HepG2 (cell line): ENCODE results near the gene FGFR2. TPM values are rescaled to one million over a fixed set of nuclear protein-coding genes. Genes with fewer than 3 reads are reported as not detected.

Experiments used
- ATAC-seq: fragments of 200-7000 bp; cut with Tn5 transposase; 3 replicates; pipeline ENCODE4 v1.9.1; 2020; ENCODE audit warnings: mild to moderate bottlenecking, moderate library complexity
- BruUV-seq: library from RNA; stranded (reverse); fragments of 400-500 nt; replicated peaks from 2 replicates; lab custom pipeline; 2021; lab: Mats Ljungman, UMichigan
- CTCF ChIA-PET: fragments of 300-600 bp; formaldehyde crosslinking; extraction: SDS; loops from one replicate; lab custom pipeline; 2021; ENCODE audit warnings: low total read pairs, inconsistent platforms, low intra/inter-chr PET ratio; lab: Yijun Ruan, JAX
- POLR2A ChIA-PET: fragments of 350-600 bp; sonication (Branson Sonifier 250); formaldehyde crosslinking; loops from one replicate; lab custom pipeline; 2020; ENCODE audit warnings: antibody characterized with exemption, inconsistent platforms; lab: Yijun Ruan, JAX
- DNase-seq: peaks from one replicate; pipeline ENCODE4 v3.0.0-alpha.2; 2015; ENCODE audit warnings: low spot score
- FAIRE-seq: peaks from 3 replicates; lab custom pipeline; 2011; peaks lifted over from hg19 to GRCh38; lab: Jason Lieb, UNC
- H2AFZ ChIP-seq: one replicate; pipeline ENCODE4 v1.6.1; 2011; ENCODE audit warnings: low read length, inconsistent platforms
- H3K27ac ChIP-seq: fragments of 300-600 bp; 3 replicates; pipeline ENCODE4 v1.8.0; 2011; ENCODE audit warnings: mixed run types, mild to moderate bottlenecking, mixed read lengths, low read length, inconsistent platforms; ENCODE audit not compliant: insufficient read depth; ENCODE audit errors: extremely low read length
- H3K27me3 ChIP-seq, 2 experiments: fragments of 200-600 bp in 1 of 2; 2 replicates in 1 of 2; 3 replicates in 1 of 2; pipeline versions ENCODE4 v1.6.0 to v1.8.0; 2011; ENCODE audit warnings: low read length in 2 of 2, mild to moderate bottlenecking in 2 of 2, moderate library complexity in 2 of 2, inconsistent platforms in 1 of 2; ENCODE audit not compliant: insufficient read depth in 2 of 2, control insufficient read depth in 1 of 2
- H3K36me3 ChIP-seq, 2 experiments: fragments of 200-600 bp in 1 of 2; replicated peaks in 1 of 2; 2 replicates in 1 of 2; 3 replicates in 1 of 2; pipeline versions ENCODE4 v1.5.1 to v1.8.0; 2011; ENCODE audit warnings: low read length in 2 of 2, inconsistent platforms in 1 of 2; ENCODE audit not compliant: insufficient read depth in 2 of 2, control insufficient read depth in 1 of 2
- H3K4me1 ChIP-seq: 2 replicates; pipeline ENCODE4 v1.5.1; 2012; ENCODE audit warnings: low read length, inconsistent platforms; ENCODE audit not compliant: insufficient read depth
- H3K4me2 ChIP-seq: 2 replicates; pipeline ENCODE4 v1.6.0; 2011; ENCODE audit warnings: low read depth, low read length, inconsistent platforms
- H3K4me3 ChIP-seq, 3 experiments: fragments of 200-600 bp in 1 of 3; sonication (generic), shearing (Covaris generic) in 1 of 3; replicated peaks in 1 of 3; 2 replicates each; pipeline ENCODE4 v1.5.1; 2011 to 2016; ENCODE audit warnings: low read length in 3 of 3, inconsistent platforms in 2 of 3, low read depth in 2 of 3, mild to moderate bottlenecking in 2 of 3, control low read depth in 1 of 3, mixed read lengths in 1 of 3; ENCODE audit not compliant: insufficient read depth in 1 of 3
- H3K79me2 ChIP-seq: one replicate; pipeline ENCODE4 v1.6.1; 2011; ENCODE audit warnings: low read length, inconsistent platforms; ENCODE audit not compliant: insufficient read depth
- H3K9ac ChIP-seq: 2 replicates; pipeline ENCODE4 v1.6.0; 2011; ENCODE audit warnings: mild to moderate bottlenecking, low read depth, low read length, inconsistent platforms; ENCODE audit not compliant: insufficient read depth
- H3K9me3 ChIP-seq: 2 replicates; pipeline ENCODE4 v1.5.1; 2012; ENCODE audit warnings: mild to moderate bottlenecking, low read length
- H4K20me1 ChIP-seq: 2 replicates; pipeline ENCODE4 v1.6.0; 2011; ENCODE audit warnings: inconsistent platforms, mild to moderate bottlenecking, low read length, moderate library complexity; ENCODE audit not compliant: insufficient read depth
- ARID2 ChIP-seq: sonication (generic); formaldehyde crosslinking; IDR thresholded peaks from 2 replicates; pipeline ENCODE4 v1.8.1; 2022; ENCODE audit warnings: mild to moderate bottlenecking, missing genetic modification reagents, borderline replicate concordance
- CCAR2 ChIP-seq: fragments of 200-400 bp; formaldehyde crosslinking; optimal IDR thresholded peaks from 2 replicates; pipeline ENCODE3; 2018; ENCODE audit warnings: low read depth, mild to moderate bottlenecking, low read length, moderate library complexity
- ELF1 ChIP-seq: sonication (generic); formaldehyde crosslinking; IDR thresholded peaks from 2 replicates; pipeline ENCODE4 v1.4.0; 2020; ENCODE audit warnings: missing genetic modification reagents
- HOMEZ ChIP-seq: IDR thresholded peaks from 2 replicates; pipeline ENCODE4 v1.6.1; 2016; ENCODE audit warnings: low read depth
- KLF15 ChIP-seq: sonication (generic); formaldehyde crosslinking; IDR thresholded peaks from 2 replicates; pipeline ENCODE4 v1.8.1; 2023; ENCODE audit warnings: borderline replicate concordance, mild to moderate bottlenecking, inconsistent platforms, missing genetic modification reagents, mixed read lengths
- MXD3 ChIP-seq: IDR thresholded peaks from 2 replicates; pipeline ENCODE4 v1.6.1; 2016; ENCODE audit warnings: mild to moderate bottlenecking, missing biosample characterization, missing genetic modification reagents
- POLR2G ChIP-seq: fragments of 200-400 bp; formaldehyde crosslinking; IDR thresholded peaks from 2 replicates; pipeline ENCODE4 v1.6.1; 2018; ENCODE audit warnings: mild to moderate bottlenecking, low read depth, low read length, moderate library complexity
- PREB ChIP-seq: sonication (generic); formaldehyde crosslinking; IDR thresholded peaks from 2 replicates; pipeline ENCODE4 v1.4.0; 2020; ENCODE audit warnings: missing genetic modification reagents
- RXRA ChIP-seq: sonication (generic); formaldehyde crosslinking; IDR thresholded peaks from 2 replicates; pipeline ENCODE4 v1.5.1; 2020; ENCODE audit warnings: missing genetic modification reagents
- SIN3A ChIP-seq: IDR thresholded peaks from 2 replicates; pipeline ENCODE4 v1.6.1; 2011; ENCODE audit warnings: low read depth, mild to moderate bottlenecking, control low read depth, low read length, borderline replicate concordance
- SNAI1 ChIP-seq: sonication (generic); formaldehyde crosslinking; IDR thresholded peaks from 2 replicates; pipeline ENCODE4 v1.5.0; 2020; ENCODE audit warnings: mild to moderate bottlenecking, missing genetic modification reagents, borderline replicate concordance
- SPEN ChIP-seq: sonication (generic); formaldehyde crosslinking; IDR thresholded peaks from 2 replicates; pipeline ENCODE4 v1.5.1; 2020; ENCODE audit warnings: low read depth, mild to moderate bottlenecking, missing genetic modification reagents
- TMF1 ChIP-seq: sonication (generic); formaldehyde crosslinking; IDR thresholded peaks from 2 replicates; pipeline ENCODE4 v1.8.1; 2022; ENCODE audit warnings: low read depth, missing genetic modification reagents
- ZMYM4 ChIP-seq: sonication (generic); formaldehyde crosslinking; IDR thresholded peaks from 2 replicates; pipeline ENCODE4 v1.8.1; 2023; ENCODE audit warnings: mild to moderate bottlenecking, missing genetic modification reagents
- ZNF275 ChIP-seq: sonication (generic); formaldehyde crosslinking; IDR thresholded peaks from 2 replicates; pipeline ENCODE4 v1.8.0; 2022; ENCODE audit warnings: missing genetic modification reagents, mild to moderate bottlenecking, inconsistent platforms, borderline replicate concordance
- ZNF317 ChIP-seq: sonication (generic); formaldehyde crosslinking; IDR thresholded peaks from 2 replicates; pipeline ENCODE4 v1.5.0; 2020; ENCODE audit warnings: mild to moderate bottlenecking, missing genetic modification reagents
- ZNF343 ChIP-seq: sonication (generic); formaldehyde crosslinking; IDR thresholded peaks from 2 replicates; pipeline ENCODE4 v1.4.0; 2020; ENCODE audit warnings: mild to moderate bottlenecking, missing genetic modification reagents
- ZNF547 ChIP-seq: sonication (generic); formaldehyde crosslinking; IDR thresholded peaks from 2 replicates; pipeline ENCODE4 v1.5.1; 2020; ENCODE audit warnings: mild to moderate bottlenecking, missing genetic modification reagents
- ZSCAN20 ChIP-seq: sonication (generic); formaldehyde crosslinking; IDR thresholded peaks from 2 replicates; pipeline ENCODE4 v1.4.0; 2020; ENCODE audit warnings: missing genetic modification reagents, mild to moderate bottlenecking, borderline replicate concordance
- WGBS: methylation state at CpG from one replicate; pipeline ENCODE4 v1.1.6; 2017; ENCODE audit warnings: low lambda C conversion rate; 5-methylcytosine and 5-hydroxymethylcytosine counted together
- in situ Hi-C: cut with HindIII; loops from 2 replicates; pipeline ENCODE4 v1.10.0; 2017; ENCODE audit warnings: low pct_unique_long_range_greater_than_20kb; ENCODE audit not compliant: extremely low pct_ligation_motif_present
- intact Hi-C: fragments of 100-400 bp; cut with micrococcal nuclease; formaldehyde crosslinking; loops from one replicate; pipeline ENCODE4 v1.10.0; 2022; ENCODE audit not compliant: unreplicated experiment
- polyA plus RNA-seq, 8 experiments: library from polyadenylated mRNA; depleted of rRNA in 3 of 8; stranded (reverse) in 7 of 8; unstranded in 1 of 8; fragments of >200 nt; fragmentation: Illumina TruSeq in 4 of 8; extraction: Trizol in 4 of 8; gene quantifications; 2 replicates each; pipeline versions ENCODE4 v1.2.1 to v1.2.3, GENCODE V29; 2011 to 2016; ENCODE audit warnings: low read depth in 4 of 8, missing spikeins in 1 of 8, mixed read lengths in 1 of 8; ENCODE audit not compliant: insufficient read depth in 1 of 8
- total RNA-seq, 5 experiments: library from RNA; depleted of rRNA; stranded (reverse); fragments of >200 nt; fragmentation: Illumina TruSeq; extraction: Trizol; gene quantifications; 2 replicates each; pipeline ENCODE4 v1.2.3, GENCODE V29; 2016; ENCODE audit warnings: low read depth in 1 of 5
- TF ChIP-seq, protein P1 (sequence below): sonication (generic); formaldehyde crosslinking; IDR thresholded peaks from 2 replicates; pipeline ENCODE4 v1.4.0; 2020; ENCODE audit warnings: missing genetic modification reagents

FGFR2 gene
- total and polyA plus RNA-seq, 2 of the 13 experiments (the other 11 are each of a cell fraction or from before 2014, with no cell fraction given) = 1.6 to 2.6 TPM

DNA sequence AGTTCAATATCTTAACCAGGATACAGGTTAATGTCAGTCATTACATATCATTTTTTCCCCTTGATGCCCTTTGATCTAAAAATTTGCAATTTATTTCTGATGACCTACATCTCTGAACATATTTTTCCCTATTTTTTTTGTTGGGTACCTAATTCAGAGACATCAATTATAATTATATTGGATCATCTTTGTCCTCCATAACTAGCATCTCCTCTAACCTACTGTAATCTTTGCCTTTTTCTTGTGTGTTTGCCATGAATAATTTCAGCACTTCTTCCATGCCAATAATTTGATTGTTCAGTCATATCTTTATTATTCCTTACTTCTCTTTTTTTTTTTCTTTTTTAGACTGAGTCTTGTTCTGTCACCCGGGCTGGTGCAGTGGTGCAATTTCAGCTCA is 39.2 kb upstream of the FGFR2 start:
- Histone ChIP-seq H3K4me2 (no peak overlapping the region), H3K9ac (no peak overlapping the region), H3K27ac (no peak overlapping the region), H3K36me3 (no peaks in the 10 kb centered on the region), H3K9me3 (peaks cover 10% of the 10 kb centered on the region), H3K4me1 (peaks cover 6% of the 10 kb centered on the region), H3K27me3 (no peaks in the 10 kb centered on the region), H3K4me3 (no peak overlapping the region), H2AFZ (no peak overlapping the region), H4K20me1 (no peaks in the 10 kb centered on the region), H3K79me2 (no peaks in the 10 kb centered on the region)
- DNase-seq (no peak), ATAC-seq (no peak), FAIRE-seq (no peak)
- TF ChIP-seq RXRA (no peak), ZNF343 (CRISPR knock-in tag) (no peak), MXD3 (CRISPR knock-in tag) (no peak), POLR2G (no peak), SIN3A (no peak), ARID2 (CRISPR knock-in tag) (no peak), SPEN (CRISPR knock-in tag) (no peak), CCAR2 (no peak), TMF1 (CRISPR knock-in tag) (no peak), KLF15 (CRISPR knock-in tag) (no peak), ZNF275 (CRISPR knock-in tag) (no peak), PREB (CRISPR knock-in tag) (no peak), ELF1 (CRISPR knock-in tag) (no peak), ZMYM4 (CRISPR knock-in tag) (no peak), SNAI1 (no peak), ZNF547 (CRISPR knock-in tag) (no peak), HOMEZ (CRISPR knock-in tag) (no peak), ZNF317 (CRISPR knock-in tag) (no peak), ZSCAN20 (CRISPR knock-in tag) (no peak)
- TF ChIP-seq, protein P1, sequence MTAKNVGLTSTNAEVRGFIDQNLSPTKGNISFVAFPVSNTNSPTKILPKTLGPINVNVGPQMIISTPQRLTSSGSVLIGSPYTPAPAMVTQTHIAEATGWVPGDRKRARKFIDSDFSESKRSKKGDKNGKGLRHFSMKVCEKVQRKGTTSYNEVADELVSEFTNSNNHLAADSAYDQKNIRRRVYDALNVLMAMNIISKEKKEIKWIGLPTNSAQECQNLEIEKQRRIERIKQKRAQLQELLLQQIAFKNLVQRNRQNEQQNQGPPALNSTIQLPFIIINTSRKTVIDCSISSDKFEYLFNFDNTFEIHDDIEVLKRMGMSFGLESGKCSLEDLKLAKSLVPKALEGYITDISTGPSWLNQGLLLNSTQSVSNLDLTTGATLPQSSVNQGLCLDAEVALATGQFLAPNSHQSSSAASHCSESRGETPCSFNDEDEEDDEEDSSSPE (CRISPR knock-in tag) = no peak
- 3% methylated on average over 1 of the region's 1 CpG for WGBS
- ChIA-PET POLR2A (no interaction called here), CTCF (no interaction called here)
- no TSS peak for BruUV-seq
- in situ Hi-C loops (no loop called here), intact Hi-C loops (no loop called here)
